ENCODE results near the gene CDCA7. TPM values are rescaled to one million over a fixed set of nuclear protein-coding genes. Genes with fewer than 3 reads are reported as not detected.

CDCA7 gene
- total and polyA plus RNA-seq, 2 donors from 2014 or later, result 0.34 to 2.0 TPM

- Histone ChIP-seq H3K27ac (ENCODE audit: low read depth in 2 of 2, low read length in 2 of 2) (no peak overlapping the region), H3K9ac (ENCODE audit: low read length in 3 of 3) (no peak overlapping the region), H3K4me1 (ENCODE audit: control insufficient read depth in 2 of 3, insufficient read depth in 2 of 3, low read depth in 1 of 3, low read length in 3 of 3) (peaks cover 0 to 5% (median 0%) of the 10 kb centered on the region in 3 donors), H3K9me3 (ENCODE audit: control insufficient read depth in 2 of 3, insufficient read depth in 1 of 3, low read length in 3 of 3) (no peaks in the 10 kb centered on the region), H3K4me3 (ENCODE audit: low read length in 3 of 3) (no peak overlapping the region), H3K36me3 (ENCODE audit: control insufficient read depth in 2 of 3, insufficient read depth in 3 of 3, low read length in 3 of 3) (no peaks in the 10 kb centered on the region), H3K27me3 (ENCODE audit: control insufficient read depth, insufficient read depth, low read length) (peaks cover 6% of the 10 kb centered on the region)
- intact Hi-C loops (cut with DNase I), result no loop called here
- TF ChIP-seq, protein P1, sequence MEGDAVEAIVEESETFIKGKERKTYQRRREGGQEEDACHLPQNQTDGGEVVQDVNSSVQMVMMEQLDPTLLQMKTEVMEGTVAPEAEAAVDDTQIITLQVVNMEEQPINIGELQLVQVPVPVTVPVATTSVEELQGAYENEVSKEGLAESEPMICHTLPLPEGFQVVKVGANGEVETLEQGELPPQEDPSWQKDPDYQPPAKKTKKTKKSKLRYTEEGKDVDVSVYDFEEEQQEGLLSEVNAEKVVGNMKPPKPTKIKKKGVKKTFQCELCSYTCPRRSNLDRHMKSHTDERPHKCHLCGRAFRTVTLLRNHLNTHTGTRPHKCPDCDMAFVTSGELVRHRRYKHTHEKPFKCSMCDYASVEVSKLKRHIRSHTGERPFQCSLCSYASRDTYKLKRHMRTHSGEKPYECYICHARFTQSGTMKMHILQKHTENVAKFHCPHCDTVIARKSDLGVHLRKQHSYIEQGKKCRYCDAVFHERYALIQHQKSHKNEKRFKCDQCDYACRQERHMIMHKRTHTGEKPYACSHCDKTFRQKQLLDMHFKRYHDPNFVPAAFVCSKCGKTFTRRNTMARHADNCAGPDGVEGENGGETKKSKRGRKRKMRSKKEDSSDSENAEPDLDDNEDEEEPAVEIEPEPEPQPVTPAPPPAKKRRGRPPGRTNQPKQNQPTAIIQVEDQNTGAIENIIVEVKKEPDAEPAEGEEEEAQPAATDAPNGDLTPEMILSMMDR (IDR thresholded peaks at IDR 0.05; ENCODE audit: borderline replicate concordance, extremely low read depth, insufficient read depth), result no peak
- DNase-seq (no peak), FAIRE-seq (no peak)
Measured at GRCh38 chr2:173397539-173397938, 42.9 kb downstream of the CDCA7 start.

DNA sequence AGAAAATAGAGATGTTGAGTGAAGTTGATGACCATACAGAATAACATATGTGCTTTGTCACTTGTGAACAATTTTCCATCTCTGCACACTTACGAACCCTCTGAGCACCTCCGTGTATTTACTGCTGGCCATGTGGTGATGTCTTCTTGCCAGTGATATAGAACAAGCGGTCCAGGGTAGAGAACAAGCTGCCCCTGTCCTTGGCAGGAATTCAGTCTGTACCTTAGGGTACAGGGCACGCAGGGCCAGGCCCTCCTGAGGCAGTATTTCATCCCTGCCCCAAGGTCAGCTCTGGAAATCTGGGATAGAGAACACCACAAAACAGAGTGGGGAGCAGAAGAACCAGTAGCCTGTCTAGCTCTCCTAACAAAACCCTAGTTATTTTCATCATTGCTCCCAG lies 44.6 kb downstream of the CDCA7 start:
- Histone ChIP-seq H3K27ac (ENCODE audit: low read depth in 2 of 2, low read length in 2 of 2) (no peak overlapping the region), H3K9me3 (ENCODE audit: control insufficient read depth in 2 of 3, insufficient read depth in 1 of 3, low read length in 3 of 3) (no peaks in the 10 kb centered on the region), H3K4me1 (ENCODE audit: control insufficient read depth in 2 of 3, insufficient read depth in 2 of 3, low read depth in 1 of 3, low read length in 3 of 3) (peaks cover 0 to 6% (median 0%) of the 10 kb centered on the region in 3 donors), H3K27me3 (ENCODE audit: control insufficient read depth, insufficient read depth, low read length) (peaks cover 6% of the 10 kb centered on the region), H3K9ac (ENCODE audit: low read length in 3 of 3) (no peak overlapping the region), H3K36me3 (ENCODE audit: control insufficient read depth in 2 of 3, insufficient read depth in 3 of 3, low read length in 3 of 3) (no peaks in the 10 kb centered on the region), H3K4me3 (ENCODE audit: low read length in 3 of 3) (no peak overlapping the region)
- TF ChIP-seq, protein P1 (IDR thresholded peaks at IDR 0.05; ENCODE audit: borderline replicate concordance, extremely low read depth, insufficient read depth), result no peak
- FAIRE-seq, result no peak
- DNase-seq, result no peak
- intact Hi-C loops (cut with DNase I), result no loop called here

DNA sequence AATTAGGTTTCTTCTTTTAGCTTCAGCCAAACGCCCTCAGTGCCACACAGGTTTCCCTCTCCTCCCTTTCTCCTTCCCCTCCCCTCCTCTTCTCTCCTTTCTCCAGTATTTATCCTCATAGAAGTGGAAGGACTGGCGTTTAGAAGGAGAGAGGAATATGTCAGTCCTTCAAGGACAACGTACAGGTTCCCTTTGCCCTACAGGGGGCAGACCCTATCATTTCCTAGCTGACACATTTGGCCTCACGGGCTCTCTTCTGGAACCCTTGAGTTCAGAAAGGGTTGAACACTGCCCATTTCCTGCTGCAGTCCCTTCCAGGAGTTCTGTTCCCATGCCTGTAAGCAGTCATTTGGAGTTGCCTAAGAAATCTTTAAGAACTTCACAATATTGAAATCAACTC lies 46.1 kb downstream of the CDCA7 start:
- intact Hi-C loops (cut with DNase I), result no loop called here
- H3K27me3 ChIP-seq (ENCODE audit: control insufficient read depth, insufficient read depth, low read length), result peaks cover 6% of the 10 kb centered on the region
- no peak for DNase-seq

More for the DNA sequence above, 46.1 kb downstream of the CDCA7 start:
- Histone ChIP-seq H3K27ac (ENCODE audit: low read depth in 2 of 2, low read length in 2 of 2) (no peak overlapping the region), H3K9me3 (ENCODE audit: control insufficient read depth in 2 of 3, insufficient read depth in 1 of 3, low read length in 3 of 3) (no peaks in the 10 kb centered on the region), H3K9ac (ENCODE audit: low read length in 3 of 3) (no peak overlapping the region), H3K4me3 (ENCODE audit: low read length in 3 of 3) (no peak overlapping the region), H3K36me3 (ENCODE audit: control insufficient read depth in 2 of 3, insufficient read depth in 3 of 3, low read length in 3 of 3) (no peaks in the 10 kb centered on the region), H3K4me1 (ENCODE audit: control insufficient read depth in 2 of 3, insufficient read depth in 2 of 3, low read depth in 1 of 3, low read length in 3 of 3) (peaks cover 0 to 6% (median 0%) of the 10 kb centered on the region in 3 donors)
- no peak for FAIRE-seq
- TF ChIP-seq, protein P1 (IDR thresholded peaks at IDR 0.05; ENCODE audit: borderline replicate concordance, extremely low read depth, insufficient read depth), result no peak
